Right lobe of liver (tissue), 4 donors: ENCODE data around the gene MOB1A.

Experiments
- CTCF ChIP-seq, 4 donors: fragments of 200-600 bp in 3 of 4; fragments of 450-650 bp in 1 of 4; IDR thresholded peaks; one replicate each; pipeline versions ENCODE4 v1.5.1 to v1.8.0; 2016 to 2022; ENCODE audit warnings: antibody characterized with exemption in 4 of 4, mild to moderate bottlenecking in 2 of 4
- POLR2A ChIP-seq: fragments of 450-650 bp; IDR thresholded peaks from one replicate; pipeline ENCODE4 v1.6.1; 2017; ENCODE audit warnings: antibody characterized with exemption, mild to moderate bottlenecking
- donor health status: DM: no; HTN: no; CAD: no.
- donor health status: DM: no; HTN: no; CAD: no.
- donor health status: DM: no; HTN: yes; CAD: no.

GRCh38 chr2:74146929-74147726, 31.6 kb downstream of the MOB1A start:
- TF ChIP-seq CTCF (IDR thresholded peaks at IDR 0.05) (no peak), POLR2A (no peak)
